ENCODE measurements around the gene CRIP2. TPM values are rescaled to one million over a fixed set of nuclear protein-coding genes. Genes with fewer than 3 reads are reported as not detected.

CRIP2 gene
- total and polyA plus RNA-seq, 2 of the 13 experiments (the other 11 are each of a cell fraction or from before 2014, with no cell fraction given), result 31.6 to 37.9 TPM

- TF ChIP-seq ZNF703 (CRISPR knock-in tag; IDR thresholded peaks at IDR 0.05; ENCODE audit: borderline replicate concordance) (no peak), MYC (CRISPR knock-in tag; IDR thresholded peaks at IDR 0.05; ENCODE audit: borderline replicate concordance) (peak; percentile 56; the same call in 1 of the 2 replicates), CREB1 (IDR thresholded peaks at IDR 0.05) (no peak), CREB1 (CRISPR knock-in tag; IDR thresholded peaks at IDR 0.05) (no peak), ZNF30 (CRISPR knock-in tag; IDR thresholded peaks at IDR 0.05) (0 out of 2 replicates have a peak, but pooled peaks have one; percentile 34), NFYC (CRISPR knock-in tag; IDR thresholded peaks at IDR 0.05) (no peak), NR2F2 (IDR thresholded peaks at IDR 0.05; ENCODE audit: borderline replicate concordance, low read depth) (peak; percentile 54; the same call in 1 of the 2 replicates), POLR2AphosphoS5 (IDR thresholded peaks at IDR 0.05; ENCODE audit: low read depth, low read length) (peak; percentile 90), SMC3 (IDR thresholded peaks at IDR 0.05; ENCODE audit: low read length) (no peak), ZFP62 (CRISPR knock-in tag; IDR thresholded peaks at IDR 0.05) (no peak), ZNF333 (CRISPR knock-in tag; IDR thresholded peaks at IDR 0.05; ENCODE audit: borderline replicate concordance) (no peak), ZKSCAN1 (IDR thresholded peaks at IDR 0.05; ENCODE audit: low read length) (no peak), PPARG (CRISPR knock-in tag; conservative IDR thresholded peaks at IDR 0.05) (peak; percentile 67; the same call in 1 of the 2 replicates), MNT (IDR thresholded peaks at IDR 0.05) (no peak), ZNF180 (CRISPR knock-in tag; IDR thresholded peaks at IDR 0.05; ENCODE audit: borderline replicate concordance, low read depth) (no peak)
- TF ChIP-seq, protein P1, sequence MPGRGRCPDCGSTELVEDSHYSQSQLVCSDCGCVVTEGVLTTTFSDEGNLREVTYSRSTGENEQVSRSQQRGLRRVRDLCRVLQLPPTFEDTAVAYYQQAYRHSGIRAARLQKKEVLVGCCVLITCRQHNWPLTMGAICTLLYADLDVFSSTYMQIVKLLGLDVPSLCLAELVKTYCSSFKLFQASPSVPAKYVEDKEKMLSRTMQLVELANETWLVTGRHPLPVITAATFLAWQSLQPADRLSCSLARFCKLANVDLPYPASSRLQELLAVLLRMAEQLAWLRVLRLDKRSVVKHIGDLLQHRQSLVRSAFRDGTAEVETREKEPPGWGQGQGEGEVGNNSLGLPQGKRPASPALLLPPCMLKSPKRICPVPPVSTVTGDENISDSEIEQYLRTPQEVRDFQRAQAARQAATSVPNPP (CRISPR knock-in tag; IDR thresholded peaks at IDR 0.05), result no peak
- TF ChIP-seq, protein P2, sequence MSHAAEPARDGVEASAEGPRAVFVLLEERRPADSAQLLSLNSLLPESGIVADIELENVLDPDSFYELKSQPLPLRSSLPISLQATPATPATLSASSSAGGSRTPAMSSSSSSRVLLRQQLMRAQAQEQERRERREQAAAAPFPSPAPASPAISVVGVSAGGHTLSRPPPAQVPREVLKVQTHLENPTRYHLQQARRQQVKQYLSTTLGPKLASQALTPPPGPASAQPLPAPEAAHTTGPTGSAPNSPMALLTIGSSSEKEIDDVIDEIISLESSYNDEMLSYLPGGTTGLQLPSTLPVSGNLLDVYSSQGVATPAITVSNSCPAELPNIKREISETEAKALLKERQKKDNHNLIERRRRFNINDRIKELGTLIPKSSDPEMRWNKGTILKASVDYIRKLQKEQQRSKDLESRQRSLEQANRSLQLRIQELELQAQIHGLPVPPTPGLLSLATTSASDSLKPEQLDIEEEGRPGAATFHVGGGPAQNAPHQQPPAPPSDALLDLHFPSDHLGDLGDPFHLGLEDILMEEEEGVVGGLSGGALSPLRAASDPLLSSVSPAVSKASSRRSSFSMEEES (CRISPR knock-in tag; IDR thresholded peaks at IDR 0.05), result peak; percentile 61; the same call in 1 of the 2 replicates
- TF ChIP-seq, protein P3, sequence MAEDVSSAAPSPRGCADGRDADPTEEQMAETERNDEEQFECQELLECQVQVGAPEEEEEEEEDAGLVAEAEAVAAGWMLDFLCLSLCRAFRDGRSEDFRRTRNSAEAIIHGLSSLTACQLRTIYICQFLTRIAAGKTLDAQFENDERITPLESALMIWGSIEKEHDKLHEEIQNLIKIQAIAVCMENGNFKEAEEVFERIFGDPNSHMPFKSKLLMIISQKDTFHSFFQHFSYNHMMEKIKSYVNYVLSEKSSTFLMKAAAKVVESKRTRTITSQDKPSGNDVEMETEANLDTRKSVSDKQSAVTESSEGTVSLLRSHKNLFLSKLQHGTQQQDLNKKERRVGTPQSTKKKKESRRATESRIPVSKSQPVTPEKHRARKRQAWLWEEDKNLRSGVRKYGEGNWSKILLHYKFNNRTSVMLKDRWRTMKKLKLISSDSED (CRISPR knock-in tag; IDR thresholded peaks at IDR 0.05), result no peak
- TF ChIP-seq, protein P4, sequence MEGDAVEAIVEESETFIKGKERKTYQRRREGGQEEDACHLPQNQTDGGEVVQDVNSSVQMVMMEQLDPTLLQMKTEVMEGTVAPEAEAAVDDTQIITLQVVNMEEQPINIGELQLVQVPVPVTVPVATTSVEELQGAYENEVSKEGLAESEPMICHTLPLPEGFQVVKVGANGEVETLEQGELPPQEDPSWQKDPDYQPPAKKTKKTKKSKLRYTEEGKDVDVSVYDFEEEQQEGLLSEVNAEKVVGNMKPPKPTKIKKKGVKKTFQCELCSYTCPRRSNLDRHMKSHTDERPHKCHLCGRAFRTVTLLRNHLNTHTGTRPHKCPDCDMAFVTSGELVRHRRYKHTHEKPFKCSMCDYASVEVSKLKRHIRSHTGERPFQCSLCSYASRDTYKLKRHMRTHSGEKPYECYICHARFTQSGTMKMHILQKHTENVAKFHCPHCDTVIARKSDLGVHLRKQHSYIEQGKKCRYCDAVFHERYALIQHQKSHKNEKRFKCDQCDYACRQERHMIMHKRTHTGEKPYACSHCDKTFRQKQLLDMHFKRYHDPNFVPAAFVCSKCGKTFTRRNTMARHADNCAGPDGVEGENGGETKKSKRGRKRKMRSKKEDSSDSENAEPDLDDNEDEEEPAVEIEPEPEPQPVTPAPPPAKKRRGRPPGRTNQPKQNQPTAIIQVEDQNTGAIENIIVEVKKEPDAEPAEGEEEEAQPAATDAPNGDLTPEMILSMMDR (CRISPR knock-in tag; IDR thresholded peaks at IDR 0.05), result peak; percentile 53
- TF ChIP-seq, protein P5, sequence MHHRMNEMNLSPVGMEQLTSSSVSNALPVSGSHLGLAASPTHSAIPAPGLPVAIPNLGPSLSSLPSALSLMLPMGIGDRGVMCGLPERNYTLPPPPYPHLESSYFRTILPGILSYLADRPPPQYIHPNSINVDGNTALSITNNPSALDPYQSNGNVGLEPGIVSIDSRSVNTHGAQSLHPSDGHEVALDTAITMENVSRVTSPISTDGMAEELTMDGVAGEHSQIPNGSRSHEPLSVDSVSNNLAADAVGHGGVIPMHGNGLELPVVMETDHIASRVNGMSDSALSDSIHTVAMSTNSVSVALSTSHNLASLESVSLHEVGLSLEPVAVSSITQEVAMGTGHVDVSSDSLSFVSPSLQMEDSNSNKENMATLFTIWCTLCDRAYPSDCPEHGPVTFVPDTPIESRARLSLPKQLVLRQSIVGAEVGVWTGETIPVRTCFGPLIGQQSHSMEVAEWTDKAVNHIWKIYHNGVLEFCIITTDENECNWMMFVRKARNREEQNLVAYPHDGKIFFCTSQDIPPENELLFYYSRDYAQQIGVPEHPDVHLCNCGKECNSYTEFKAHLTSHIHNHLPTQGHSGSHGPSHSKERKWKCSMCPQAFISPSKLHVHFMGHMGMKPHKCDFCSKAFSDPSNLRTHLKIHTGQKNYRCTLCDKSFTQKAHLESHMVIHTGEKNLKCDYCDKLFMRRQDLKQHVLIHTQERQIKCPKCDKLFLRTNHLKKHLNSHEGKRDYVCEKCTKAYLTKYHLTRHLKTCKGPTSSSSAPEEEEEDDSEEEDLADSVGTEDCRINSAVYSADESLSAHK (CRISPR knock-in tag; IDR thresholded peaks at IDR 0.05; ENCODE audit: borderline replicate concordance), result no peak
Measured at GRCh38 chr14:105495990-105496830, 21.6 kb downstream of the CRIP2 start (continued).

Measured in HepG2 (cell line).